CD4-positive, alpha-beta T cell treated with Interleukin-21 for 1 hour (primary cell): Measurements from ENCODE around the gene GOLGA3.

ENCODE experiments used
- DNase-seq: peaks from one replicate; pipeline ENCODE4 v3.0.0-alpha.2; 2020

The GOLGA3 gene

GRCh38 chr12:132747896-132748295 is 80.8 kb downstream of the GOLGA3 start:
- no peak for DNase-seq

- DNase-seq, result no peak
Measured at GRCh38 chr12:132747395-132747794, 81.3 kb downstream of the GOLGA3 start.

GRCh38 chr12:132746613-132747012 is 82.1 kb downstream of the GOLGA3 start:
- DNase-seq, result no peak

GRCh38 chr12:132743831-132744230 is 84.8 kb downstream of the GOLGA3 start:
- DNase-seq, result no peak

GRCh38 chr12:132741620-132742019 is 87.0 kb downstream of the GOLGA3 start:
- DNase-seq, result no peak

- DNase-seq, result no peak
Measured at GRCh38 chr12:132740652-132741051, 88.0 kb downstream of the GOLGA3 start.

GRCh38 chr12:132740313-132740646 is 88.4 kb downstream of the GOLGA3 start:
- no peak for DNase-seq

- DNase-seq, result no peak
Measured at GRCh38 chr12:132739600-132740312, 88.9 kb downstream of the GOLGA3 start.

- DNase-seq, result no peak
Measured at GRCh38 chr12:132736913-132737312, 91.8 kb downstream of the GOLGA3 start.

GRCh38 chr12:132736378-132736777 is 92.3 kb downstream of the GOLGA3 start:
- DNase-seq, result no peak

- DNase-seq, result no peak
Measured at GRCh38 chr12:132735496-132735895, 93.2 kb downstream of the GOLGA3 start.

GRCh38 chr12:132734206-132734605 is 94.5 kb downstream of the GOLGA3 start:
- DNase-seq, result no peak

- no peak for DNase-seq
Measured at GRCh38 chr12:132731574-132731973, 97.1 kb downstream of the GOLGA3 start.

GRCh38 chr12:132730353-132730752 is 98.3 kb downstream of the GOLGA3 start:
- no peak for DNase-seq

GRCh38 chr12:132729541-132730320 is 98.9 kb downstream of the GOLGA3 start:
- no peak for DNase-seq

GRCh38 chr12:132728502-132728901 is 100.2 kb downstream of the GOLGA3 start:
- DNase-seq, result no peak

GRCh38 chr12:132727091-132727794 is 101.4 kb downstream of the GOLGA3 start:
- no peak for DNase-seq

GRCh38 chr12:132726386-132726785 is 102.3 kb downstream of the GOLGA3 start:
- DNase-seq, result no peak

GRCh38 chr12:132724506-132725241 is 104.0 kb downstream of the GOLGA3 start:
- DNase-seq, result no peak

- no peak for DNase-seq
Measured at GRCh38 chr12:132723764-132724140, 104.9 kb downstream of the GOLGA3 start.

GRCh38 chr12:132723015-132723763 is 105.5 kb downstream of the GOLGA3 start:
- no peak for DNase-seq

- no peak for DNase-seq
Measured at GRCh38 chr12:132720606-132721345, 107.9 kb downstream of the GOLGA3 start.
